Fibroblast of lung (primary cell): Measurements from ENCODE around the gene NSRP1.

ENCODE experiments used
- CTCF ChIP-seq, 2 donors: IDR thresholded peaks in 1 of 2; conservative IDR thresholded peaks in 1 of 2; 1 replicate in 1 of 2; 2 replicates in 1 of 2; pipeline ENCODE4 v1.5.1; 2011 to 2012; ENCODE audit warnings: low read length in 2 of 2, control low read depth in 1 of 2, inconsistent platforms in 1 of 2, low read depth in 1 of 2, mild to moderate bottlenecking in 1 of 2
- EZH2 ChIP-seq: IDR thresholded peaks from 2 replicates; pipeline ENCODE4 v1.5.1; 2012; ENCODE audit warnings: low read length, control low read depth, mild to moderate bottlenecking; ENCODE audit errors: missing control alignments

GRCh38 chr17:30103921-30104320 lies 12.7 kb upstream of the NSRP1 start:
- no peak for TF ChIP-seq CTCF (conservative IDR thresholded peaks at IDR 0.05 in 1 of 2, IDR thresholded peaks at IDR 0.05 in 1 of 2; ENCODE audit: low read depth in 1 of 2, low read length in 2 of 2)
- no peak for TF ChIP-seq EZH2
